ENCODE measurements around the gene MMRN2. TPM values are rescaled to one million over a fixed set of nuclear protein-coding genes. Genes with fewer than 3 reads are reported as not detected.

Gene MMRN2
- total and polyA plus RNA-seq, 7 donors: 12.0 to 29.0 (median 16.4) TPM

- H3K36me3 ChIP-seq (ENCODE audit: insufficient read depth in 1 of 2, low read depth in 1 of 2): no peaks in the 10 kb centered on the region
- 60 to 76% (median 67%) methylated on average over 7 of the region's 7 CpGs for WGBS, 3 donors
Measured at GRCh38 chr10:86956848-86957448, 467 bp downstream of the MMRN2 start.

DNA sequence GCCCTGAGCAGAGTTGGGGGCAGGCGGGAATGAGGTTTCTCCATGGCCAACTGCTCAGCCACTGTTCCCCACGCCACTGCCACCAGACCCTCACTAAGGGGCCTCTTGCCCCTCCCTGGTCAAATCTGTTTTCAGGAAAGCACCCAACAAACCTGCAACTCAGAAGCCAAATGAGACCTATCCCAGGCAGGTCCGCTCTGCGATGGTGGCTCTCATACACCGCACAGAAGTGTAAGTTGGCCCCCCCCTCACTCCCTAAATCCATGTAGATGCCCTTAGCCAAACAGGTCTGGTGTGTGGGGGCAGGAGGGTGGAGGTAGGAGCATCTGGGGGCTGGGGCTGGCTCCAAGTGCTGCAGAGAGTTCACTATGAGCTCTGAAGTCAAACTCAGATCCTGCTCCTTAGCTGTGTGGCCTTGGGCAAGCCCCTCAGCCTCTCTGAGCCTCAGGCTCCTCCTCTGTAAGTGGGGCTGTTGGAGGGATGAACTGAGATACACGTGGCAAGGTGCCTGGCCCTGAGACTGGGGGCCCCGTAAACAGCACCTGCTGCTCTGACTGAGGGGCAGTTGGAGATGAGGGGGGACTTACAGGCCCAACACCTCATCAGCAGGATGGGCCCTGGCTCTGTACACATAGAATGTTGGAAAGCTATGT is 1.1 kb downstream of the MMRN2 start:
- no peaks in the 10 kb centered on the region for H3K36me3 ChIP-seq (ENCODE audit: insufficient read depth in 1 of 2, low read depth in 1 of 2)
- H3K4me1 ChIP-seq: no peaks in the 10 kb centered on the region
- WGBS, 3 donors: 60 to 74% (median 65%) methylated on average over 7 of the region's 7 CpGs
- TF ChIP-seq, protein P1, sequence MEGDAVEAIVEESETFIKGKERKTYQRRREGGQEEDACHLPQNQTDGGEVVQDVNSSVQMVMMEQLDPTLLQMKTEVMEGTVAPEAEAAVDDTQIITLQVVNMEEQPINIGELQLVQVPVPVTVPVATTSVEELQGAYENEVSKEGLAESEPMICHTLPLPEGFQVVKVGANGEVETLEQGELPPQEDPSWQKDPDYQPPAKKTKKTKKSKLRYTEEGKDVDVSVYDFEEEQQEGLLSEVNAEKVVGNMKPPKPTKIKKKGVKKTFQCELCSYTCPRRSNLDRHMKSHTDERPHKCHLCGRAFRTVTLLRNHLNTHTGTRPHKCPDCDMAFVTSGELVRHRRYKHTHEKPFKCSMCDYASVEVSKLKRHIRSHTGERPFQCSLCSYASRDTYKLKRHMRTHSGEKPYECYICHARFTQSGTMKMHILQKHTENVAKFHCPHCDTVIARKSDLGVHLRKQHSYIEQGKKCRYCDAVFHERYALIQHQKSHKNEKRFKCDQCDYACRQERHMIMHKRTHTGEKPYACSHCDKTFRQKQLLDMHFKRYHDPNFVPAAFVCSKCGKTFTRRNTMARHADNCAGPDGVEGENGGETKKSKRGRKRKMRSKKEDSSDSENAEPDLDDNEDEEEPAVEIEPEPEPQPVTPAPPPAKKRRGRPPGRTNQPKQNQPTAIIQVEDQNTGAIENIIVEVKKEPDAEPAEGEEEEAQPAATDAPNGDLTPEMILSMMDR (IDR thresholded peaks at IDR 0.05): no peak
- ATAC-seq (no peak), DNase-seq (no peak)
- no peaks in the 10 kb centered on the region for H3K9me3 ChIP-seq
- peak overlapping the region; percentile 59 for H3K4me3 ChIP-seq
- intact Hi-C loops (cut with DNase I): no loop called here
- peak overlapping the region; percentile 65 for H3K27ac ChIP-seq
- H3K27me3 ChIP-seq (ENCODE audit: insufficient read depth in 3 of 3, low read length in 2 of 3): no peaks in the 10 kb centered on the region

More at GRCh38 chr10:86956848-86957448, 467 bp downstream of the MMRN2 start:
- H3K27me3 ChIP-seq (ENCODE audit: insufficient read depth in 3 of 3, low read length in 2 of 3): no peaks in the 10 kb centered on the region
- H3K27ac ChIP-seq: peak overlapping the region; percentile 65
- ATAC-seq (no peak), DNase-seq (no peak)
- H3K4me1 ChIP-seq: no peaks in the 10 kb centered on the region
- peak overlapping the region; percentile 59 for H3K4me3 ChIP-seq
- H3K9me3 ChIP-seq: no peaks in the 10 kb centered on the region
- TF ChIP-seq, protein P1 (IDR thresholded peaks at IDR 0.05): no peak
- intact Hi-C loops (cut with DNase I): no loop called here

DNA sequence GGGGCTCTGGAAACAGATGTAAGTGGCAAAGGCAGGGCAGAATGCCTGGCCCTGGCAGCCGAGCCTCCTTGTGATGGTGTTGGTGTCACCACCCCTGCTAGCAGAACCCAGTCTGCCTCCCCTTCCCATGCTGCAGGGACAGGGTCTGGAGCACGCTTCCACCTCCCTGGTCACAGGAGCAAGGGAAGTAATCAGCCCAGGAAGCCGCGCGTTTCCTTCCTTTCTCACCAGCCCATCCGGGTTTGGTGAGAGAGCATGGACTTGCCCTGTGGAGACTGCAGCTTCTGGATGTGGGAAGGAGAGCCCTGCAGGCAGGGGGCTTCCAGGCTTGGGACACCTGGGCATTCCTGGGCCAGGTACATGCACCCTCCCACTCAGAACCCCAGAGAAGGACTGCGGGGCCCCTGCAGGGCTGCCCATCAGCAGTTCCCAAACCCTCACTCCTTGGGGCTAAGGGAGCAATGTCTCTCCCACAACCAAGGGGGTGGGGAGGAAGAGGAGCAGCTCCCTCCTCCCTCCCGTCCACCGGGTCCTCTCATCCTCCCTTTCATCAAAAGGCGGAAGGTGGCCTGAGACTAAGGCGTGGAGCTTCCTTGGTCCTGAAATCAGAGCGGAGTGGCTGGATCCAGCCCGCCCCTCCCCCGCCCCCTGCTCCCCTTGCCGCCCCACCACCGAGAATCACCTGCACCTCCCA is 1.8 kb downstream of the MMRN2 start:
- 62 to 69% (median 62%) methylated on average over 14 to 16 of the region's 16 CpGs for WGBS, 3 donors
- Histone ChIP-seq H3K27ac (peak overlapping the region; percentile 65), H3K27me3 (ENCODE audit: insufficient read depth in 3 of 3, low read length in 2 of 3) (no peaks in the 10 kb centered on the region), H3K4me3 (peak overlapping the region; percentile 59), H3K4me1 (no peaks in the 10 kb centered on the region), H3K9me3 (no peaks in the 10 kb centered on the region), H3K36me3 (ENCODE audit: insufficient read depth in 1 of 2, low read depth in 1 of 2) (no peaks in the 10 kb centered on the region)
- intact Hi-C loops (cut with DNase I): no loop called here
- DNase-seq (peak in 1 of 2 donors; percentile 60), ATAC-seq (no peak)
- TF ChIP-seq, protein P1 (IDR thresholded peaks at IDR 0.05): no peak

GRCh38 chr10:86954681-86955500 is 2.5 kb downstream of the MMRN2 start:
- Histone ChIP-seq H3K4me3 (peak overlapping the region; percentile 59), H3K27me3 (ENCODE audit: insufficient read depth in 3 of 3, low read length in 2 of 3) (no peaks in the 10 kb centered on the region), H3K9me3 (no peaks in the 10 kb centered on the region), H3K27ac (peak overlapping the region; percentile 65), H3K4me1 (no peaks in the 10 kb centered on the region), H3K36me3 (ENCODE audit: insufficient read depth in 1 of 2, low read depth in 1 of 2) (no peaks in the 10 kb centered on the region)
- 58 to 60% (median 60%) methylated on average over 13 of the region's 13 CpGs for WGBS, 3 donors
- ATAC-seq (no peak), DNase-seq (no peak)
- TF ChIP-seq, protein P1 (IDR thresholded peaks at IDR 0.05): no peak
- intact Hi-C loops (cut with DNase I): no loop called here

All from psoas muscle (tissue), 8 donors.